Activated naive CD8-positive, alpha-beta T cell treated with anti-CD3 and anti-CD28 coated beads, Interleukin-2, amount 50 U/mL, for 24 hours (primary cell): ENCODE results near the gene LCTL.
A peak's percentile ranks its signal among the peaks of the same experiment; 100 is the strongest.
"Not testable (repeated sequence)": the region's sequence is repeated elsewhere in the genome, so short reads cannot be mapped to it uniquely, and the experiment has no call there.

Experiments
- ATAC-seq: fragments of 150-1000 bp; cut with Tn5 transposase; one replicate; pipeline ENCODE4 v1.10.0; 2021
- DNase-seq: peaks from one replicate; pipeline ENCODE4 v3.0.0; 2021
- H3K27ac Mint-ChIP-seq: one replicate; pipeline ENCODE4 v1.8.0; 2021; ENCODE audit warnings: mild to moderate bottlenecking, mixed read lengths
- H3K27me3 Mint-ChIP-seq: one replicate; pipeline ENCODE4 v1.8.0; 2021; ENCODE audit warnings: mixed read lengths
- H3K36me3 Mint-ChIP-seq: one replicate; pipeline ENCODE4 v1.8.0; 2021; ENCODE audit warnings: low read depth, mixed read lengths
- H3K4me1 Mint-ChIP-seq: one replicate; pipeline ENCODE4 v1.8.0; 2021; ENCODE audit warnings: mixed read lengths
- H3K4me3 Mint-ChIP-seq: one replicate; pipeline ENCODE4 v1.8.0; 2021; ENCODE audit warnings: mild to moderate bottlenecking, moderate library complexity, mixed read lengths
- H3K9me3 Mint-ChIP-seq: one replicate; pipeline ENCODE4 v1.8.0; 2021; ENCODE audit warnings: mixed read lengths

LCTL gene

DNA sequence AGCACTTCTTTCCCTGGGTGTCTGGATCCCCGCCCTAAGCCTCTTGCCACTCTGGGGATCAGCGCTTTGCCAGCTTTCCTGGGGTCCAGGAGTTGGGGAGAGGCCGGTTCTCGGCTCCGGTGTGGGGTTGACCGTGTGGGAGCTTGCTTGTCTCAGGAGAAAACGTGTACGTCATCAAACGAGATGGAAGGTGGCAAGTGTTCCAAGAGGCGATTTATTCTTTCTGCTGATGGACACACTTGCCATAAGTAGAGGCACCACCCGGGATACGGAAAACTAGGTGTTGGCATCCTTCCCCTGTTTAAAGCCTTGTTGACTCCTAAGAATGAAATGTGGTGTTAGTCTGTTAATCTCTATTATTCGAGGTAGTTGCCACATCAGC, 60.4 kb downstream of the LCTL start:
- Mint-ChIP-seq H3K27ac (peak overlapping the region; percentile 99), H3K4me3 (peak overlapping the region; percentile 100), H3K27me3 (no peaks in the 10 kb centered on the region), H3K9me3 (no peaks in the 10 kb centered on the region), H3K4me1 (peaks cover 57% of the 10 kb centered on the region), H3K36me3 (peaks cover 61% of the 10 kb centered on the region)
- no peak for ATAC-seq
- no peak for DNase-seq

DNA sequence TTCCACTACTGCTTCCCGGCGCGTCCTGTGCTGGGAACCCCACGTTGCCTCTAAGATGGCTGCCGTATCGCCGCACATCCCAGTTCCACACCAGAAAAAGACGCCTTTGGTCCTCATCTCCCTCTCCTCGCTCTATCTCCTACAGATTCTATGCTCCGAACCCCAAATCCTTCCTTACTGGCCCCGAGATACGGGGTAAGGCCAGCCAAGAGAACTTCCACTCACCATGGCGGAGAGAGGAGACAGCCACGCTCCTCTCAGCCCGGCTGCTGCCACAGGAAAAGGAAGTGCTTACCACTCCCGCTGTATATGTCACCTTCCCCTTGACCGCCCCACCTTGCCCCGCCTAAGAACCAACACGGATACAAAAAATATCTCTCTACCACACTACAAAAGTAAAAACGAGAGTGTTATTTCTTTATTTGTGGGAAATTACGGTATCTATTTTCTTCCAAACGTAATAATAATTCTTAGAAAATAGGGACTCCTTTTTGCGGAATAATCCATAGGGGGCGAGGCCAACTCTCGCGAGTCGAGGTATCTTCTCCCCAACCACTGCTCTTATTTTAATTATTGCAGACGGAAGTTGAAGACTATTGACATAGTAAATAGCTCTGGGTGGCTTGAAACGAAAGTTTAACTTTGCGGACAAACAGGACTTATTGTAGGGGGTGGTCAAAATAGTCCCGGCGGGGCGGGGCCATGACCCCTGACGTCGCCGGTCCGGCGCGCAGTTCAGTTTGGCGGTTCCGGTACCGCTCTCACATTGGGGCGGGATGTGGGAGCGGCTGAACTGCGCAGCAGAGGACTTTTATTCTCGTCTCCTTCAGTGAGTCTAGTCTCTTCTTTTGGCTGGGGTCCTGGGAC, 61.0 kb downstream of the LCTL start, which contains the start of the genes RPL4 and ZWILCH:
TSS of gene RPL4 (minus strand) at position 293 of the 867 bp plus-strand sequence. CDS start at position 228, 65 bp downstream.
TSS of gene ZWILCH (plus strand) at position 764 of the 867 bp plus-strand sequence. CDS start at position 777, 13 bp downstream.
- Mint-ChIP-seq H3K27ac (peak within 1 kb of the TSS; percentile 99), H3K4me1 (peaks cover 64% of the 10 kb centered on the region), H3K4me3 (peak within 1 kb of the TSS; percentile 100), H3K36me3 (peaks cover 66% of the 10 kb centered on the region), H3K9me3 (no peaks in the 10 kb centered on the region), H3K27me3 (no peaks in the 10 kb centered on the region)
- peak; percentile 83 for ATAC-seq
- peak; percentile 80 for DNase-seq

DNA sequence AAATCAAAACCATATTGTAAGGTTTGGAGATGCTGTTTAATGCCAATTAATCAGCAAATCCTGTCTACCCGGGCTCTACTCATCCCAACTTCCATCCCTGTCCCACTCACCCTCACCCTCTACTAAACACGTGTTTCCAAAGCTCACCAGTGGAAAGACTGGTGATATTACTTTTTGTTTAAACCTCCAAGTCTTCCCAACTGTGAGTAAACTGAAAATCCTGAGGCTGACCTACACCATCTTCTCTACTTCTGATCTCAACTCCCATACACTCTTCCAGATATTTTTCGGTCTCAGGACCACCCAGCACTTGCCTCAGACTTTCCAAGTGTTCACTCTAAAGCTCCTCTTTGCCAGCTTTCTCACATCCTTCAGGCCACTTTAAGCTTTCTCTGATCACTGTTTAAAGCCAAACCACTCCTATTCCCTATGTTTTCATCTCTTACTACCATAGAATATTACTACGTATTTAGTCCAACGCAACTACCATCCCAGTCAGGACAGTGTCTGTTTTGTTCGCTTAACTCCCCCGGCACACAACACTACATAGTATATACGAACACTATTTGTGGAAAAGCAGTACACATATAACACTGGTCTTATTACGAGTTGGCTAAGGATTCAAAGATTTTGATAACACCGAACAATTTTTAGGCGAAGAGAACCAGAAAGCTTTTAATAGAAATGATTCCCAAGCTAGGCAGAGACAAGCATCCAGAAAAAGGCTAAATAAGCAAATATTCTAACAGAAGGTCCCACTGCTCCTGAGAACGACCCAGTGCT, 61.8 kb downstream of the LCTL start:
- Mint-ChIP-seq H3K9me3 (no peaks in the 10 kb centered on the region), H3K4me1 (peaks cover 68% of the 10 kb centered on the region), H3K4me3 (peak overlapping the region; percentile 100), H3K36me3 (peaks cover 69% of the 10 kb centered on the region), H3K27me3 (no peaks in the 10 kb centered on the region), H3K27ac (peak overlapping the region; percentile 99)
- ATAC-seq (no peak), DNase-seq (no peak)

DNA sequence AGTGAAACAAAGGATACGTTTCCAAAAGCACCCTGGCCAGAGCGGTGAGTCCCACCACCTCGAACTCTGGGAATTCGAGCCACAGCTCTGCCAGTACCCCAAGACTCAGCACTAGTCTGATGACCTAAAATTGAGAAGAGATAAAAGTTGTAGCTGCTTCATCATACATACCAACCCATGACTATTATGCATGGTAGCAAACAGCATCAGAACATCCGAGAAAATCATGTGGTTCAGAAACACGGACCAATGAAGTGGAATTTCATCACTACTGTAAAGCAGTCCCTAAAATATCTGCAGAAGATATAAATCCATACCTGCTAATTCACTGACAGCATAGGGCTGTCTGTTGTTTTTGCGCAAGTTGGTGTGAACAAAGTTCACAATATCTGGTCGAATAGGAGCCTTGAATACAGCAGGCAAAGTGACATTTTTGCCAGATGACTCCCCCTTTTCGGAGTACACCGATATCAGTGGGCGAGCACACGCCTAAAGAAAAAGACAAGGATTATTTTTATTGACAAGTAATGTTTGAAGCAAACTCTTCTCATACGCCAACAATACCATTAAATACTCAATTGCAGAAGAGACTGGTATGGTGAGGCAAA, 62.7 kb downstream of the LCTL start:
- Mint-ChIP-seq H3K4me3 (peak overlapping the region; percentile 100), H3K27ac (peak overlapping the region; percentile 99), H3K36me3 (peaks cover 73% of the 10 kb centered on the region), H3K4me1 (peaks cover 66% of the 10 kb centered on the region)
- H3K9me3 Mint-ChIP-seq, ATAC-seq, DNase-seq, H3K27me3 Mint-ChIP-seq: not testable (repeated sequence)

DNA sequence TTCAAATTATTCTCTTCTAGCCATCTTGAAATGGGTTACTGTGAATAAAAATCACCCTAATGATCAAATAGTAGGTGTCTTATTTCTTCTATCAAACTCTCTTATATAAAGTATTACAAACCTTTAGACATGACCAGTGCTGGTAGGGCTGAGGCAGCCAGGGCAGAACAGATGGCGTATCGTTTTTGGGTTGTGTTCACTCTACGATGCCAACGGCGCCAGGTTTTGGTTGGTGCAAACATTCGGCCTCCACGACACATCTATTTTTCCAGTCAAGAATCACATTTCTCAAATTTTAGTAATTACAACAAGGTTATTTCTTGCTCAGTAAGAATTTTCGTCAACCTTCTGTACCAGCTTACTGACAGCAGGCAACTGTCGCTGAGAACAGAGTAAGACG, 63.3 kb downstream of the LCTL start:
- no peaks in the 10 kb centered on the region for H3K27me3 Mint-ChIP-seq
- H3K9me3 Mint-ChIP-seq, result no peaks in the 10 kb centered on the region

DNA sequence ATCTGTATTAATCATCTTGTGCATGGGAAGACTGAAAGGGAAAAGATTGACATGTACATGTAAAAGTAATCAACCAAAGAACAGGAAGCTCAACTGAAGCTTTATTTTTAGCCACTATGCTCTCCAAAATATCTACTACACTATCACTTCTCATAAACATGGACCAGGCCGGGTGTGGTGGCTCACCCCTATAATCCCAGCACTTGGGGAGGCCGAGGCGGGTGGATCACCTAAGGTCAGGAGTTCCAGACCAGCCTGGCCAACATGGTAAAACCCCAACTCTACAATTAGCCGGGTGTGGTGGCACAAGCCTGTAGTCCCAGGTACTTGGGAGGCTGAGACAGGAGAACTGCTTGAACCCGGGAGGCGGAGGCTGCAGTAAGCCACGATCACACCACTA, 65.5 kb downstream of the LCTL start:
- Mint-ChIP-seq H3K27ac (peak overlapping the region; percentile 99), H3K4me1 (peaks cover 67% of the 10 kb centered on the region), H3K4me3 (peak overlapping the region; percentile 100), H3K36me3 (peaks cover 94% of the 10 kb centered on the region)
- not testable (repeated sequence) for ATAC-seq, H3K9me3 Mint-ChIP-seq, DNase-seq, H3K27me3 Mint-ChIP-seq

More for the DNA sequence above, 63.3 kb downstream of the LCTL start:
- peaks cover 66% of the 10 kb centered on the region for H3K4me1 Mint-ChIP-seq
- peak overlapping the region; percentile 100 for H3K4me3 Mint-ChIP-seq
- H3K36me3 Mint-ChIP-seq, result peaks cover 79% of the 10 kb centered on the region
- H3K27ac Mint-ChIP-seq, result peak overlapping the region; percentile 99
- DNase-seq, result no peak
- no peak for ATAC-seq

DNA sequence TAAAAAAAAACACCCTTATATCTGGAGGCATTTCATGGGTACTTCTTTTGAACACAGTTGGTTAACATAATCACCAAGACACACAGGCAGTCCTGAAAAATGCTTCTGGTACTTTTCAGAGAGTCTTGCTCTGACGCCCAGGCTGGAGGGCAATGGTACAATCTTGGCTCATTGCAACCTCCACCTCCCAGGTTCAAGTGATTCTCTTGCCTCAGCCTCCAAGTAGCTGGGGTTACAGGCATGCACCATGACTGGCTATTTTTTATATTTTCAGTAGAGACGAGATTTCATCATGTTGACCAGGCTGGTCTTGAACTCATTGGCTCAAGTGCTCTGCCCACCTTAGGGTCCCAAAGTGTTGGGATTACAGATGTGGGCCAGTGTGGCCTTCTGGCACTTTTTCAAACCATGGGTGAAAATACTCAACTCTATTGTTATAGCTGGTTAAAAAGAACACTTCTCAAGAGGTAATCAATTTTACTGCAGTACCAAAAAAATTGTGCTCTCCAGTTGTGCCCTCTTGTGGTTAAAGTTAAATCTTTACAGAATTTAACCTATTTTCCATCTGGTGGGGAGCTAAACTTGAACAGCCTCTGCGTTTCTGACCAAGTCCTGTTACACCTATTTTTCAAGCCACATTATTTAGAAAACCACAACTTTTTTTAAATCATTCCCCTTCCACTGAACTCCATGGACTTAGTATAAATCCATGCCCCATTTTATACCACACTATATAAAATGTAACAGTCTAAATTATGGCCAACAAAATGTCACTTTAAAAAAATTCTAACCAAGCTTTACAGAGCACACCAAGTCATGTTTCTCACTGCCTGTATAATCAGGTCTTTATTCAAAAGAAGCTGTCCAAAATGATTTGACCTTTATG, 67.1 kb downstream of the LCTL start:
- Mint-ChIP-seq H3K27ac (peak overlapping the region; percentile 99), H3K4me1 (peaks cover 74% of the 10 kb centered on the region), H3K9me3 (no peaks in the 10 kb centered on the region), H3K36me3 (peaks cover 93% of the 10 kb centered on the region), H3K27me3 (no peaks in the 10 kb centered on the region), H3K4me3 (peak overlapping the region; percentile 93)
- no peak for ATAC-seq
- no peak for DNase-seq
